Measurements from ENCODE around the gene MSANTD1.

MSANTD1 gene

DNA sequence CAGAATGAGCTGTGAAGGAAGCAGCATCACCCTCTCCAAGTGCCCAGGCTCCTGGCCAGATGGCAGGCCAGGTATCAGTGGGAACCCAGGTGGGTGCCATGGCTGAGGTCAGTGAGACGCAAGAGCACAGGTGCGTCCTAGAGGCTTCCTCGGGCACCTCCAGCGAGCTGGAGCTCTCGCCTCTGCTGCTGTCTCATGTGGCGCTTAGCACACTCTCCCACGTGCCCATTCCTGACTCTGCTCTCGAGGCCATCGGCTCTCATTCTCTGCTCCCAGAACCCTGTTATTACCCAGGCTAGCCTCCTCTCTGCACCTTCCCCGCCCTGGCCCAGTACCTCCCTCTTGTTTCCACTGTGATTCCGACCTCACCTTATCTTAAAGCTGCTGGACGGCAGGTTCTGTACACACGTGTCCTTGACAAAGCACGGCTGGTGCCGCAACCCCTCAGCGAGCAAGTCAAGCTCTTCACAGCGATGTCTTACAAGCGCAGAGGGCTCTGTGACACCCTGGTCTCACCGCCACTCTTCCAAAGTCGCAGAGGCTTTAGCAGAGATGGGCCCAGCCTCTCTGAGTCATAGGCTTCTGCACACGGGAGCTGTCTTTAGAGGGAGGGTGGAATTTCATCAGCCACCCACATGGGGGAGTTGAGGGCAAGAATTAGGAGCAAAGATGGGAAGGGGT is 15.4 kb upstream of the MSANTD1 start:
- ATAC-seq, result no peak

DNA sequence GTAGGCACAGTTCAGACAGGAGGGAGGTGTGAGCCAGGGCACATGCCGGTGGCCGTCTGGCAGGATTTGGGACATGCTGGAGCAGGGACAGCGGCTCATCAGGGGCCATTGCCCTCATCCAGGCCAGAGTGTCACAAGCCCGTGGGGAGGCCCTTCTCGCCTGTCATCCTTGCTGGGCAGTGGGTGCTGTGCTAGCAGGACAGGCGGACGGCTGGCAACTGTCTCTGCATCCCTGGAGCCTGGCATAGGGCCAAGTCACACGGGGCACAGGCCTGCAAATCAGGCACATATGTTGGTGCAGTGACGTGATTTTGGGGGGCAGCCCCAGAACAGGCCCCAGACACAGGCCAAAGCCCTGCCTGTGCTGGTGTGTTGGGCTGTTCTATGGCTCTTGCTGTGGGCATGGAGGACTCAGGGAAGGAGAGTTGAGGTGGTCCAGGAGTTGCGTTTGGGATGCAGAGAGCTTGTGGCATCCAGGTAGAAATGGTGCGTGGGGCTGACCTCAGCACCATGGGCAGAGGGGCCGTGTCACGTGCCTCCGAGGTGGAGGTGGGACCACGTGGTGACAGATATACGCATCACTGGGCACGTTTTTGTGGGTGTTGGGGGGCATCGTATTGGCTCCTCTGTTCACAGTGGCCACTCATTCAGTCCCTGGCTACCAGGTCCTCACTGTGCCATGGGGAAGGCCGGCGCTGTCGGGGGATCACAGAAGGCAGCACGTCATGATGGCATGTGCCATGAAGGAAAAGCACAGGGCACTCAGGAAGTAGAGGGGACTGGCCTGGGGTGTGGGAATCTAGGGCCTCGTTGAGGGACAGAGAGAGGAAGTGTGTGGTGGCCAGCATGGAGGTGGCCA is 14.6 kb upstream of the MSANTD1 start:
- ATAC-seq, result no peak

DNA sequence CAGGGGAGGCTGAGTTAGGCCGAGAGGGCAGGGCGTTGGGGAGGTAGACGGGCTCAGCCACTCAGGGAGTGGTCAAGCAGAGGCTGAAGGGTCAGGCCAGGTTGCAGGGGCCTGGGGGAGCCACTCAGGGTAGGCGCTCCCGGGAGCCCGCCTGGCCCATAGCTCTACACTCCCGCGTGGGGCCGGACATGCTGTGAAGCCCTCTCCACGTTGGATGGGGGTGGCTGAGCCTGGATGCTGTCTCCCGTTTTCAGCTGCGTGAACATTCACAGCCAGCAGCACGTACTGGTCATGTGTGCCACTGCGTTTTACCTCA is 14.0 kb upstream of the MSANTD1 start:
- ATAC-seq, result no peak

DNA sequence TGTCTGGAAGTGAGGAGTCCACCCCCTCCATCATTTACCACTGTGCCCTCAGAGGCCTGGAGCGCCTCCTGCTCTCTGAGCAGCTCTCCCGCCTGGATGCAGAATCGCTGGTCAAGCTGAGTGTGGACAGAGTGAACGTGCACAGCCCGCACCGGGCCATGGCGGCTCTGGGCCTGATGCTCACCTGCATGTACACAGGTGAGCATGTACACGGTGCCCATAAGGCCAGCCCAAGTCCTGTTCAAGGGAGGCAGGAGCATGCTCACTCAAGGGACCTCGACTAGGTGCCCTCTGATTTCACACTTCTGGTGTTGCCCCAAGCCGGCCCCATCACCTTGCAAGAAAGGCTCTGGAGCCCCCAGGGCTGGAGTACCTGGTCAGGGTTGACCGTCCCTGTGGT is 13.4 kb upstream of the MSANTD1 start:
- ATAC-seq, result no peak

DNA sequence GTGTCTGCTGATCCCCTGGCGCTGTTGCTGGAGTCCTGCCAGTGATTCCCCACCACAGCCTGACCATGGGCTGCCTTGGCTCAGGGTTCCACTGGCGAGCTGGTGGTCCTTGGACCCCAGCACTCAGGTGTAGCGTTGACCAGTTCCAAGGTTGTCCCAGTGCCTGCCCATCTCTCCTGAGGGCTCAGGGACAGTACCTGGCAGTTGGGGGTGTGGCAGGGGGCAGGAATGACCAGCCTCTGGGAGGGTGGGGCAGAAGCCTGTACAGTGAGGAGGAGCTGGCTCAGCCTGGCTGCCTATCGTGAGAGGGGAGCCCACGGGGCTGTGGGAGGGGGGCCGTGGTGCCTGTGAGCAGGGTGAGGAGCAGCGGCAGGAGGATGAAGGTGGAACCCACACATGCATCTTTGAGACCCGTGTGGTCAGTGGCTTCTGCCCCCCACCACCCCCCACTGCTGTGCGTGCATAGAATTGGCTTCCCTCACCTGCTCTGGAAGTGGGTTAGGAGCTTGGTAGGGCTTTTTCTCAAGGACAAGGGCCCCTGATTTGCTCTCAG is 12.6 kb upstream of the MSANTD1 start:
- no peak for ATAC-seq

DNA sequence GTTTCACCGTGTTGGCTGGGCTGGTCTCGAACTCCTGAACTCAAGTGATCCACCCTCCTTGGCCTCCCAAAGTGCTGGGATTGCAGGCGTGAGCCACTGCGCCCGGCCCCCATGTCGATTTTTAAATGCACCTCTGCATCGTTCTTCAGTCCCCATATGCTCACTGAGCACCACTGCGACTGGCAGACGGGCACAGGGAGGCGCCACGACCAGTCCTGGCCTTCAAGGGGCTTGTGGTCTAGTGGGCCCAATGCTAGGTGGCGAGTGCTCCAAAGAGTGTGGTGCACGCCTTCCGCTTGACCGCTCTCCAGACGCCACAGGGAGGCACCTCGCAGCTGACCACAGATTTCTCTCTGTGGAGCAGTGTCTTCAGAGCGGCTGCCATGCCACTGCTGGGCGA is 11.7 kb upstream of the MSANTD1 start:
- no peak for ATAC-seq

DNA sequence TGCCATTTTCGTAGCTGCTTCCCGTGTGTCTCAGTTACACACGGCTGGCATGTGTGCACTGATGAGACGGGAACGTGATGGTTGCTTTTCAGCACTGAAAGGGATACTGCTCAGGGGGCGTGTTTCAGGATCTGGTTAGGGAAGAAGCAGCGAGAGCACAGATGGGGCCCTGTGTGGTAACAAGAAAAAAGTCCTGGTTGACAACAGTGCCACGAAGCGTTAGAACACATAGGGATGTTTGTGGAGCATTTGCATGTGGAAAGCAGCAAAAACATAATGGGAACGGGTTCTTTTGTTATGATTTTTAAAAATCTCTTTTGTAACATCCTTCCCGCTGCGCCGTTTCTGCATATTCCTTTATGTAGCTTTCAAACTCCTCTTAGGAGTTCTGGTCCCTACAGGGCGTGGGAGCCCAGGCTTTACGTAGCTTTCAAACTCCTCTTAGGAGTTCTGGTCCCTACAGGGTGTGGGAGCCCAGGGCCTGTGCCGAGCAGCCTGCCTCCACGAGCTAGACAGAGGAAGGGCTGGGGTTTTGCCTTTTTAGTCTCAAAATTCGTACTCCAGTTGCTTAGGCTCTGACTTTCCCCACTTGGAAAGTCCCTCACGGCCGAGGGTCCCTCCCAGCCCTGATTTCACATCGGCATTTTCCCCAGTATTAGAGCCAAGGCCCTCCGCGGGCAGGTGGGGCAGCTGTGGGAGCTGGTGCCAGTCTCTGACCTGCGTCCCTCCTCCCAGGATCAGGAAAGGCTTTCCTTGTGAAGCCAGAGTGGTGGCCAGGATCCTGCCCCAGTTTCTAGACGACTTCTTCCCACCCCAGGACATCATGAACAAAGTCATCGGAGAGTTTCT is 11.0 kb upstream of the MSANTD1 start:
- no peak for ATAC-seq

DNA sequence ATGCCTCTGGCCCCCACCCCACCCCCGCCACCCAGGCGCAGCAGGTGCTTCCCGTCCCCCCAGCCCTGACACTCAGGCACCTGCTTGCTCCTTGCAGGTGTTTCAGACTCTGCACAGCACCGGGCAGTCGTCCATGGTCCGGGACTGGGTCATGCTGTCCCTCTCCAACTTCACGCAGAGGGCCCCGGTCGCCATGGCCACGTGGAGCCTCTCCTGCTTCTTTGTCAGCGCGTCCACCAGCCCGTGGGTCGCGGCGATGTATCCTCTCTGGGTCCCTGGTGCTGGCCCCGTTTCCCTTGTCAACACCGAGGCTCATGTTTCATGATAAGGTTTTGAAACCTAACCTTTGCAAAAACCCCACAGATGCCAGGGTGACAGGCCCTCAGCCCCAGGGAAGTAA is 10.2 kb upstream of the MSANTD1 start:
- no peak for ATAC-seq

DNA sequence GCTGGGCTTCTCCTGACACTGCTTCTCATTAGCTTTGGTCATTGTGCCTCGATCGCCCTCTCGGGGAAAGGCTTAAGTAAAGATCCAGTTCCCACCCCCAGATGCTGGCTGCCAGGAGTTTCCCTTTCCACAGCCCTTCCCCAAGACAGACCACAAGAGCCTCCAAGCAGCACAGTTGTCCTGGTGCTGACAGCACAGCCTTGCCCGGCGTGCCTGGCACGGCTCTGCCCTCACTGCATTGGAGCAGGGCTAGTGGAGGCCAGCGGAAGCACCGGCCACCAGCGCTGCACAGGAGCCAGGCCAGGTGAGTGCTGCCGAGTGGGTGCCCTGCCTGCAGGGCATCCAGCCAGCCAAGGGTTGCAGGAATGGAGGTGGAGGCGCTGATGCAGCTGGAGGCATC is 9.7 kb upstream of the MSANTD1 start:
- ATAC-seq, result no peak

DNA sequence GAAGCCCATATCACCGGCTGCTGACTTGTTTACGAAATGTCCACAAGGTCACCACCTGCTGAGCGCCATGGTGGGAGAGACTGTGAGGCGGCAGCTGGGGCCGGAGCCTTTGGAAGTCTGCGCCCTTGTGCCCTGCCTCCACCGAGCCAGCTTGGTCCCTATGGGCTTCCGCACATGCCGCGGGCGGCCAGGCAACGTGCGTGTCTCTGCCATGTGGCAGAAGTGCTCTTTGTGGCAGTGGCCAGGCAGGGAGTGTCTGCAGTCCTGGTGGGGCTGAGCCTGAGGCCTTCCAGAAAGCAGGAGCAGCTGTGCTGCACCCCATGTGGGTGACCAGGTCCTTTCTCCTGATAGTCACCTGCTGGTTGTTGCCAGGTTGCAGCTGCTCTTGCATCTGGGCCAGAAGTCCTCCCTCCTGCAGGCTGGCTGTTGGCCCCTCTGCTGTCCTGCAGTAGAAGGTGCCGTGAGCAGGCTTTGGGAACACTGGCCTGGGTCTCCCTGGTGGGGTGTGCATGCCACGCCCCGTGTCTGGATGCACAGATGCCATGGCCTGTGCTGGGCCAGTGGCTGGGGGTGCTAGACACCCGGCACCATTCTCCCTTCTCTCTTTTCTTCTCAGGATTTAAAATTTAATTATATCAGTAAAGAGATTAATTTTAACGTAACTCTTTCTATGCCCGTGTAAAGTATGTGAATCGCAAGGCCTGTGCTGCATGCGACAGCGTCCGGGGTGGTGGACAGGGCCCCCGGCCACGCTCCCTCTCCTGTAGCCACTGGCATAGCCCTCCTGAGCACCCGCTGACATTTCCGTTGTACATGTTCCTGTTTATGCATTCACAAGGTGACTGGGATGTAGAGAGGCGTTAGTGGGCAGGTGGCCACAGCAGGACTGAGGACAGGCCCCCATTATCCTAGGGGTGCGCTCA is 8.7 kb upstream of the MSANTD1 start:
- ATAC-seq, result no peak

DNA sequence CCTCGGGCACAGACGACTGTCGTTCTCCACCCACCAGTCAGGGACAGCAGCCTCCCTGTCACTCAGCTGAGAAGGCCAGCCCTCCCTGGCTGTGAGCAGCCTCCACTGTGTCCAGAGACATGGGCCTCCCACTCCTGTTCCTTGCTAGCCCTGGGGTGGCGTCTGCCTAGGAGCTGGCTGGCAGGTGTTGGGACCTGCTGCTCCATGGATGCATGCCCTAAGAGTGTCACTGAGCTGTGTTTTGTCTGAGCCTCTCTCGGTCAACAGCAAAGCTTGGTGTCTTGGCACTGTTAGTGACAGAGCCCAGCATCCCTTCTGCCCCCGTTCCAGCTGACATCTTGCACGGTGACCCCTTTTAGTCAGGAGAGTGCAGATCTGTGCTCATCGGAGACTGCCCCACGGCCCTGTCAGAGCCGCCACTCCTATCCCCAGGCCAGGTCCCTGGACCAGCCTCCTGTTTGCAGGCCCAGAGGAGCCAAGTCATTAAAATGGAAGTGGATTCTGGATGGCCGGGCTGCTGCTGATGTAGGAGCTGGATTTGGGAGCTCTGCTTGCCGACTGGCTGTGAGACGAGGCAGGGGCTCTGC is 7.9 kb upstream of the MSANTD1 start:
- no peak for ATAC-seq

DNA sequence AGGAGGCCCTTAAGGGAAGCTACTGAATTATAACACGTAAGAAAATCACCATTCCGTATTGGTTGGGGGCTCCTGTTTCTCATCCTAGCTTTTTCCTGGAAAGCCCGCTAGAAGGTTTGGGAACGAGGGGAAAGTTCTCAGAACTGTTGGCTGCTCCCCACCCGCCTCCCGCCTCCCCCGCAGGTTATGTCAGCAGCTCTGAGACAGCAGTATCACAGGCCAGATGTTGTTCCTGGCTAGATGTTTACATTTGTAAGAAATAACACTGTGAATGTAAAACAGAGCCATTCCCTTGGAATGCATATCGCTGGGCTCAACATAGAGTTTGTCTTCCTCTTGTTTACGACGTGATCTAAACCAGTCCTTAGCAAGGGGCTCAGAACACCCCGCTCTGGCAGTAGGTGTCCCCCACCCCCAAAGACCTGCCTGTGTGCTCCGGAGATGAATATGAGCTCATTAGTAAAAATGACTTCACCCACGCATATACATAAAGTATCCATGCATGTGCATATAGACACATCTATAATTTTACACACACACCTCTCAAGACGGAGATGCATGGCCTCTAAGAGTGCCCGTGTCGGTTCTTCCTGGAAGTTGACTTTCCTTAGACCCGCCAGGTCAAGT is 6.9 kb upstream of the MSANTD1 start:
- no peak for ATAC-seq

DNA sequence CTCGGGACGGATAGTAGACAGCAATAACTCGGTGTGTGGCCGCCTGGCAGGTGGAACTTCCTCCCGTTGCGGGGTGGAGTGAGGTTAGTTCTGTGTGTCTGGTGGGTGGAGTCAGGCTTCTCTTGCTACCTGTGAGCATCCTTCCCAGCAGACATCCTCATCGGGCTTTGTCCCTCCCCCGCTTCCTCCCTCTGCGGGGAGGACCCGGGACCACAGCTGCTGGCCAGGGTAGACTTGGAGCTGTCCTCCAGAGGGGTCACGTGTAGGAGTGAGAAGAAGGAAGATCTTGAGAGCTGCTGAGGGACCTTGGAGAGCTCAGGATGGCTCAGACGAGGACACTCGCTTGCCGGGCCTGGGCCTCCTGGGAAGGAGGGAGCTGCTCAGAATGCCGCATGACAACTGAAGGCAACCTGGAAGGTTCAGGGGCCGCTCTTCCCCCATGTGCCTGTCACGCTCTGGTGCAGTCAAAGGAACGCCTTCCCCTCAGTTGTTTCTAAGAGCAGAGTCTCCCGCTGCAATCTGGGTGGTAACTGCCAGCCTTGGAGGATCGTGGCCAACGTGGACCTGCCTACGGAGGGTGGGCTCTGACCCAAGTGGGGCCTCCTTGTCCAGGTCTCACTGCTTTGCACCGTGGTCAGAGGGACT is 5.7 kb upstream of the MSANTD1 start:
- ATAC-seq, result no peak

DNA sequence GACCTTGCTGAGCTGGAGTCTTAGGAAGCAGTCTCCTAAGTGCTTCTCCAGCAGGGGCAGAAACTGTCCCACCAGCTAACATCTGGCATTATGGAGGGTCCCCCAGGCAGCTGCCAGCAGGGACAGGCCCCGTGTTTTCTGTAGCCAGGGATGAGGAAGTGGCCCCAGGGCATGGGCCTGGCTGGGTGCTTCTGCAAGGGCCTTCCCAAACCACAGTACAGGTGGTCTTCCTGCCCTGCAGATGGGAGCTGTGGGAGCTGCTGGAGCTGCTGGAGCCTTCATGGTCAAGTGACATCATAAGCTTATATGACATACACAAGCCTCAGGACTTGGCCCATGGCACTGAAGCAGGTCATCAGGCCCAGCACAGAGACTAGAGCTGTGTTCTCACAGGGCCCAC is 5.0 kb upstream of the MSANTD1 start:
- no peak for ATAC-seq

DNA sequence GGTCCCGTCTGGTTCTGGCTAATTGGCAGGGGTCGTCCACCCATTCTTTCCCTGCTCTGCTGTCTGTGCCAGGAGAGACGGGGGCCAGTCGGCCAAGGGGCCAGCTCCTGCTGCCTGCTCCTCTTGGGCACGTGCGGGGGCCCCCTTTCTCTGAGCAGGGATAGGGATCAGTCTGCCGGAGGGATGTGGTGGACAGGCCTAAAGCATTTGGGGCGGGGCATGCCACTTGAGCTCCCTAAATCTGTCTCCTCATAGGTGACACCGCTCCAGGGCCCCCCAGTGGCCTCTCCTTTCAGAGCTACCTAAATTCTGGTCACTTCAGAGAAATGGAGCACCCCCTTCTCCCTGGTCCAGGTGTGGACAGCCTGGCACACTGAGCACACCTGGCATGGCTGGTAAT is 4.2 kb upstream of the MSANTD1 start:
- ATAC-seq, result no peak

DNA sequence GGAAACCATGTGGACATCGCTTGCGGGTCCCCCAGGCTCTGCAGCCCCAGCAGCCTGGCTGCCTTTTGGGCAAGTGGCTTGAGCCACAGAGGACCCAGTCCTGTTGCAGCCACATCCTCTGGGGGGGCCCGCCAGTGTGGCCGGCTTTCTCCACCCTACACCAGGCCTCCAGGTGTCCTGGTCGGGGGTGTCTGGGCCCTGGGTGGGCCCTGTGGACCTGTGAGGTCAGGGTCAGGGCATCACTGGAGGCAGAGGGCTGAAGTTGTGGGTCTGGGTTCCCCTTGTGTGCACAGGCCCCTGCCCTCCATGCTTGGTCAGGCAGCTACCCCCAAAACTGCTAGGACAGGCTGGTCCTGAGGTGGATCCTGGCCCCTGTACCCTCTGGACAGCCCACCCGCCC is 3.3 kb upstream of the MSANTD1 start:
- no peak for ATAC-seq

DNA sequence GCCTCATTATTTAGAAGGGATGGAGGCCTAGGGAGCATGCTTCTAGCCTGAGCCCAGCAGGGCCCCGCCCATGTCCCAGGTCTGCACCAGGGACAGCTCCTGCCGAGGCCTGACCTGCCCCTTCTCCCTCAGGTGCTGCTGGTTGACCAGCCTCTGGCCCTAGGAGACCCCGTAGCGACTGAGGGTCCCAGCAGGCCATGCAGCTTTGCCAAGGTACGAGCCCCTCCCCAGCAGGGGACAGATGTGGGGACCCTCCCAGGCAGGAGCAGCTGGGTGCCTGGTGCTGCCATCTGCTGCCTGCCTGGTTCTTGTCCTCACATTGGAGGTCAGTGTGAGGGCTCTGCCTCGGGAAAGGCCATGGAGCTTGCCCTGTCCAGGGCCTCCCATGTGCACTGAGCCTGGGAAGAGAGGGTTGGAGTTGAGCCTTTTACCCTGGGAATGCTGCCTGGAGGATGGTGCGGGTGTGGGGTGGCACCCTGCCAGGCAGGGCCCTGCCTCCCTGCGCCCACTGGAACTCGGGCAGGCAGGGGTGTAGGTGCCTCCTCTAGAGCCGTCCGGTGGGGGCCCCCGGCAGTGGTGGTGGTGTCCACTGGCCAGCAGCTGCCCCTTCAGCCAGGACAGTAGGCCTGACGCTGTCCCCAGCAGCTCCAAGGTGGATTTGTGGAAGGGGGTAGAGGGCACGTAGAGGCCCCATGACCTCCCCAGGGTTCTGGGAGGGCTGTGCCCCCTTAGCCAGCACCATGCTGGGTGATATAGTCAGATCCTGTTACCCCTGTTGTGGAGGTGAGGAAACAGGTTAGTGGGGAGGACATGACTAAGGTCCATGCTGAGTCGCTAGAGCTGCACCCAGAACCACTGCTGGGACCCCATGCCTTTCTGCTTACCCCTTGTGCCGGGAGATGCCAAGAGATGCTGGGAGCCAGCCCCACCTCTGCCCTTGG is 2.2 kb upstream of the MSANTD1 start:
- ATAC-seq, result no peak

DNA sequence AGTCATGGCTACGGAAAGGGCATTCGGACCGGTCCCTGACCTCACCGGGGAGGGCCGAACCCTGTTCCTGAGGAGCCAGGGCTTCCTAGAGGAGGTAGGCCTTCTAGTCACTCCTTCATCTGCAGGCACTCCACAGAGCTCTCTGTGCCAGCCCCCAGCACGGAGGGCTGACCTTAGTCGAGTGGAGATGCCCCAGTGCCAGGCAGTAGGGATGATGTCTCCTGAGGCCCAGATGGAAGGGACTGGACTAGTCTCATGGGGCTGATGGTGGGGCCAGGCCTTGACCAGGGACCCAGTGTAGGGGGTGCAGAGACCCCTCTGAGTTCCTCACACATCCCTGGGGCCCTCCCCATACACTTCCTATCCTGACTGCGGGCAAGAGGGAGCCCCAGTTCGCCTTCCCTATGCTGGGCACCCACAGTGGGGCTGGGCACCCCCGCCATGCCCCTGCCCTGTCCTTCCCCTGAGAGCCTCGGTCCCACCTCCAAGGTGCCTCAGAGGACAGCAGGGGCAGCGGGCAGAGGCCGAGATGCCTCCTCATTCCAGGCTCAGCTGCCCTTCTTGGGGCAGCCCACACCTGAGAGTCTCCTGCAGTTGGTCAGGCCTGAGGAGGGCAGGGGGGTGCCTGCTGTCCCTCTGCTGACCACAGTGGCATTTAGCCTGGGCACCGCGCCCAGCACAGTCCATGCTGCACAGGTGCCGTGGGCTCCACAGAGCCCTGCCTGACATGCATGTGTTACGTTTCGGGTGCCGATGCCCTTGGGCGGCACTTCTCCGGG is 1.4 kb upstream of the MSANTD1 start:
- ATAC-seq, result no peak

DNA sequence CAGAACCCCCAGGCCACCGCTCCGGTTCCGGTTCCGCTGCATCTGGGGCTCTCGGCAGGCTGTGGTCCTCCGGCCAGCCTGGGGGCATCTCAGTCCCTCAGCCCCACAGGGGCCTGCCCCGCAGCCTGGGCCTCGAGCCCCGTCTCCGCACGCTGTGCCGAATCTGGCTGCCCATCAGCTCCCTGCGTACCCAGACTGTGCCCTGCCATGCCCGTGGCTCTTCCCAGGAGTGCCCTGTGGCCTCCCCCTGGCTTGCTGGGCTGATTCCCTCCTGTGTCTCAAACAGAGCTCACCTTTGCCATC is 830 bp upstream of the MSANTD1 start:
- no peak for ATAC-seq

Measured in activated CD4-positive, CD25-positive, alpha-beta regulatory T cell treated with anti-CD3 and anti-CD28 coated beads, Interleukin-2, amount 50 U/mL, for 24 hours (primary cell).